Keratinocyte (primary cell): ENCODE measurements around the gene MRPS22. TPM values are rescaled to one million over a fixed set of nuclear protein-coding genes. Genes with fewer than 3 reads are reported as not detected.

Experiments used
- DNase-seq: peaks from one replicate; pipeline ENCODE4 v3.0.0-alpha.2; 2011; ENCODE audit warnings: low read depth, missing footprints, low spot score
- FAIRE-seq: peaks from 2 replicates; lab custom pipeline; 2011; peaks lifted over from hg19 to GRCh38; lab: Jason Lieb, UNC
- H2AFZ ChIP-seq: 2 replicates; pipeline ENCODE4 v1.6.0; 2012; ENCODE audit warnings: low read length, control low read depth, inconsistent platforms; ENCODE audit not compliant: control insufficient read depth
- H3K27ac ChIP-seq: 2 replicates; pipeline ENCODE4 v1.5.1; 2011; ENCODE audit warnings: low read length; ENCODE audit not compliant: control insufficient read depth, insufficient read depth
- H3K27me3 ChIP-seq: 3 replicates; pipeline ENCODE4 v1.6.0; 2011; ENCODE audit warnings: low read length; ENCODE audit not compliant: control insufficient read depth, insufficient read depth; ENCODE audit errors: extremely low read depth
- H3K36me3 ChIP-seq, 2 experiments: 2 replicates in 1 of 2; 3 replicates in 1 of 2; pipeline ENCODE4 v1.5.1; 2011; ENCODE audit warnings: low read length in 2 of 2, mild to moderate bottlenecking in 1 of 2; ENCODE audit not compliant: control insufficient read depth in 2 of 2, insufficient read depth in 2 of 2; ENCODE audit errors: extremely low read depth in 1 of 2
- H3K4me1 ChIP-seq: 3 replicates; pipeline ENCODE4 v1.5.1; 2011; ENCODE audit warnings: low read length; ENCODE audit not compliant: control insufficient read depth, insufficient read depth; ENCODE audit errors: extremely low read depth
- H3K4me2 ChIP-seq: 3 replicates; pipeline ENCODE4 v1.6.0; 2011; ENCODE audit warnings: low read depth, low read length; ENCODE audit not compliant: control insufficient read depth, insufficient read depth; ENCODE audit errors: extremely low read depth
- H3K4me3 ChIP-seq, 3 experiments: fragments of 200-600 bp in 1 of 3; sonication (generic) in 1 of 3; 2 replicates in 2 of 3; 3 replicates in 1 of 3; pipeline ENCODE4 v1.5.1; 2011 to 2016; ENCODE audit warnings: low read length in 3 of 3, mild to moderate bottlenecking in 3 of 3, control low read depth in 2 of 3, inconsistent platforms in 1 of 3, low read depth in 1 of 3, mixed read lengths in 1 of 3, mixed run types in 1 of 3, moderate library complexity in 1 of 3; ENCODE audit not compliant: control insufficient read depth in 2 of 3, insufficient read depth in 2 of 3; ENCODE audit errors: extremely low read depth in 1 of 3
- H3K79me2 ChIP-seq: 2 replicates; pipeline ENCODE4 v1.6.0; 2012; ENCODE audit warnings: low read length; ENCODE audit not compliant: control insufficient read depth, insufficient read depth
- H3K9ac ChIP-seq: 3 replicates; pipeline ENCODE4 v1.6.0; 2011; ENCODE audit warnings: low read length; ENCODE audit not compliant: control insufficient read depth, insufficient read depth; ENCODE audit errors: extremely low read depth
- H3K9me1 ChIP-seq: 3 replicates; pipeline ENCODE4 v1.6.0; 2011; ENCODE audit warnings: low read length; ENCODE audit not compliant: control insufficient read depth, insufficient read depth; ENCODE audit errors: extremely low read depth
- H3K9me3 ChIP-seq: 2 replicates; pipeline ENCODE4 v1.5.1; 2012; ENCODE audit warnings: low read depth, low read length; ENCODE audit not compliant: control insufficient read depth
- H4K20me1 ChIP-seq: 3 replicates; pipeline ENCODE4 v1.6.0; 2011; ENCODE audit warnings: low read length; ENCODE audit not compliant: control insufficient read depth, insufficient read depth; ENCODE audit errors: extremely low read depth
- CTCF ChIP-seq, 3 experiments: IDR thresholded peaks in 1 of 3; conservative IDR thresholded peaks in 1 of 3; optimal IDR thresholded peaks in 1 of 3; 2 replicates in 2 of 3; 3 replicates in 1 of 3; pipeline versions ENCODE3 to v1.5.1; 2011; ENCODE audit warnings: low read length in 3 of 3, mild to moderate bottlenecking in 3 of 3, moderate library complexity in 2 of 3, control low read depth in 1 of 3, inconsistent platforms in 1 of 3; ENCODE audit not compliant: insufficient read depth in 2 of 3; ENCODE audit errors: extremely low read depth in 1 of 3
- EZH2 ChIP-seq: IDR thresholded peaks from one replicate; pipeline ENCODE4 v1.6.1; 2012; ENCODE audit warnings: inconsistent platforms, mild to moderate bottlenecking, low read length, moderate library complexity
- dilution Hi-C: fragments of 300-500 bp; cut with MboI; formaldehyde crosslinking; loops from one replicate; pipeline ENCODE4 v1.7.0; 2020; ENCODE audit warnings: low sequenced_read_pairs; ENCODE audit not compliant: extremely low pct_ligation_motif_present
- polyA plus RNA-seq, 5 experiments: library from polyadenylated mRNA; depleted of rRNA in 3 of 5; stranded (reverse) in 3 of 5; stranded (forward) in 1 of 5; unstranded in 1 of 5; fragments of >200 nt; gene quantifications; 1 replicate in 1 of 5; 2 replicates in 3 of 5; 3 replicates in 1 of 5; pipeline versions ENCODE4 v1.2.1 to v1.2.3, GENCODE V29; 2011 to 2012; ENCODE audit warnings: missing spikeins in 2 of 5, low read depth in 1 of 5, low replicate concordance in 1 of 5

Gene MRPS22
- polyA plus RNA-seq, 1 donor (not counting 4 experiments of a cell fraction or from before 2014, with no cell fraction given) = 91.9 TPM

- DNase-seq (peak; percentile 54), FAIRE-seq (peak; percentile 90)
- Histone ChIP-seq H3K4me2 (peak overlapping the region; percentile 33), H3K9ac (no peak overlapping the region), H2AFZ (no peak overlapping the region), H3K4me3 (no peak overlapping the region), H3K27ac (no peak overlapping the region), H3K27me3 (no peaks in the 10 kb centered on the region), H3K4me1 (peaks cover 20% of the 10 kb centered on the region), H3K9me3 (no peaks in the 10 kb centered on the region), H3K79me2 (no peaks in the 10 kb centered on the region), H4K20me1 (no peaks in the 10 kb centered on the region), H3K9me1 (no peaks in the 10 kb centered on the region), H3K36me3 (no peaks in the 10 kb centered on the region)
- TF ChIP-seq EZH2 = no peak
- TF ChIP-seq CTCF (optimal IDR thresholded peaks at IDR 0.05 in 1 of 3, IDR thresholded peaks at IDR 0.05 in 1 of 3, conservative IDR thresholded peaks at IDR 0.05 in 1 of 3; ENCODE audit: extremely low read depth in 1 of 3, insufficient read depth in 2 of 3, low read length in 3 of 3) = no peak
- dilution Hi-C loops = loop anchor here (25.0 kb wide), 2 partner anchors 190 to 365 kb away; partner anchors contain the start of genes FOXL2 and FOXL2NB
These were observed 41.6 kb upstream of the MRPS22 start for GRCh38 chr3:139302084-139302800.

DNA sequence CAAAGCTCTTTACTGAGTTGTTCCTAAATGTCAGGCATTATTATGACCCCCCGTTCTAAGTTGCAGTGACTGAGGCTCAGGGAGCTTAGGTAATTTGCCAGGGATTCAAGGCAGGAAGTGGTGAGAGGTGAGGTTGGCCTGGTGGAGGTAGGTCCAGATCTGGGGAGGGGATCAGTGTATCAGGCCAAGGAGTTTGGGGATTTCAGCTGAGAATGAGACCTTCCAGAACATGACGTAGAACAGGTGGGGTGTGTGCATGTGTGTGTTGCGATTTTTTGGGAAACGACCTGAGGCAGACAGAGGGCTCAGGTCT is 41.1 kb upstream of the MRPS22 start:
- TF ChIP-seq CTCF (optimal IDR thresholded peaks at IDR 0.05 in 1 of 3, IDR thresholded peaks at IDR 0.05 in 1 of 3, conservative IDR thresholded peaks at IDR 0.05 in 1 of 3; ENCODE audit: extremely low read depth in 1 of 3, insufficient read depth in 2 of 3, low read length in 3 of 3) (no peak), EZH2 (no peak)
- no peaks in the 10 kb centered on the region for H3K9me1 ChIP-seq
- H3K9me3 ChIP-seq = no peaks in the 10 kb centered on the region
- H3K4me2 ChIP-seq = peak overlapping the region; percentile 33
- dilution Hi-C loops = loop anchor here (25.0 kb wide), 2 partner anchors 190 to 365 kb away; partner anchors contain the start of genes FOXL2 and FOXL2NB
- no peak for FAIRE-seq
- H4K20me1 ChIP-seq = no peaks in the 10 kb centered on the region
- no peak overlapping the region for H3K4me3 ChIP-seq
- H3K79me2 ChIP-seq = no peaks in the 10 kb centered on the region
- H3K9ac ChIP-seq = no peak overlapping the region
- DNase-seq = no peak
- H2AFZ ChIP-seq = no peak overlapping the region
- H3K27ac ChIP-seq = no peak overlapping the region
- peaks cover 20% of the 10 kb centered on the region for H3K4me1 ChIP-seq
- no peaks in the 10 kb centered on the region for H3K27me3 ChIP-seq
- H3K36me3 ChIP-seq = no peaks in the 10 kb centered on the region
